AG04450 (cell line): ENCODE data around the gene PNPLA6. TPM values are rescaled to one million over a fixed set of nuclear protein-coding genes. Genes with fewer than 3 reads are reported as not detected.

Experiments used
- CTCF ChIA-PET: fragments of 300-600, 350-600 bp; formaldehyde crosslinking; extraction: SDS; loops from one replicate; lab custom pipeline; 2022; ENCODE audit warnings: antibody characterized with exemption, inconsistent platforms; lab: Charles Lee
- POLR2A ChIA-PET: fragments of 350-600 bp; formaldehyde crosslinking; extraction: SDS; loops from one replicate; lab custom pipeline; 2021; ENCODE audit warnings: antibody characterized with exemption, inconsistent platforms; lab: Yijun Ruan, JAX
- DNase-seq: peaks from one replicate; pipeline ENCODE4 v3.0.0-alpha.2; 2011; ENCODE audit warnings: low read depth, low spot score
- H3K27ac ChIP-seq: one replicate; pipeline ENCODE4 v1.5.1; 2012; ENCODE audit warnings: low read depth, low read length, control low read depth
- H3K27me3 ChIP-seq: one replicate; pipeline ENCODE4 v1.6.0; 2012; ENCODE audit warnings: low read length; ENCODE audit not compliant: control insufficient read depth, insufficient read depth
- H3K4me3 ChIP-seq: 2 replicates; pipeline ENCODE4 v1.5.1; 2011; ENCODE audit warnings: mild to moderate bottlenecking, low read depth, low read length, control low read depth
- H3K9me3 ChIP-seq: 2 replicates; pipeline ENCODE4 v1.5.1; 2012; ENCODE audit warnings: low read length; ENCODE audit not compliant: control insufficient read depth, insufficient read depth
- CTCF ChIP-seq: IDR thresholded peaks from 2 replicates; pipeline ENCODE4 v1.5.1; 2011; ENCODE audit warnings: low read depth, low read length, control low read depth, inconsistent platforms
- polyA plus RNA-seq: library from polyadenylated mRNA; depleted of rRNA; stranded (reverse); fragments of >200 nt; gene quantifications from 2 replicates; pipeline ENCODE4 v1.2.3, GENCODE V29; 2011

Gene PNPLA6
- polyA plus RNA-seq, 1 experiment: 17.0 TPM

GRCh38 chr19:7529246-7529600 is 6.3 kb upstream of the PNPLA6 start:
- TF ChIP-seq CTCF: no peak
- H3K27me3 ChIP-seq: no peaks in the 10 kb centered on the region
- no peak overlapping the region for H3K4me3 ChIP-seq
- POLR2A ChIA-PET: no interaction called here
- CTCF ChIA-PET: no interaction called here
- no peak for DNase-seq
- H3K9me3 ChIP-seq: no peaks in the 10 kb centered on the region; the same call in 1 of the 2 replicates
- no peak overlapping the region for H3K27ac ChIP-seq

DNA sequence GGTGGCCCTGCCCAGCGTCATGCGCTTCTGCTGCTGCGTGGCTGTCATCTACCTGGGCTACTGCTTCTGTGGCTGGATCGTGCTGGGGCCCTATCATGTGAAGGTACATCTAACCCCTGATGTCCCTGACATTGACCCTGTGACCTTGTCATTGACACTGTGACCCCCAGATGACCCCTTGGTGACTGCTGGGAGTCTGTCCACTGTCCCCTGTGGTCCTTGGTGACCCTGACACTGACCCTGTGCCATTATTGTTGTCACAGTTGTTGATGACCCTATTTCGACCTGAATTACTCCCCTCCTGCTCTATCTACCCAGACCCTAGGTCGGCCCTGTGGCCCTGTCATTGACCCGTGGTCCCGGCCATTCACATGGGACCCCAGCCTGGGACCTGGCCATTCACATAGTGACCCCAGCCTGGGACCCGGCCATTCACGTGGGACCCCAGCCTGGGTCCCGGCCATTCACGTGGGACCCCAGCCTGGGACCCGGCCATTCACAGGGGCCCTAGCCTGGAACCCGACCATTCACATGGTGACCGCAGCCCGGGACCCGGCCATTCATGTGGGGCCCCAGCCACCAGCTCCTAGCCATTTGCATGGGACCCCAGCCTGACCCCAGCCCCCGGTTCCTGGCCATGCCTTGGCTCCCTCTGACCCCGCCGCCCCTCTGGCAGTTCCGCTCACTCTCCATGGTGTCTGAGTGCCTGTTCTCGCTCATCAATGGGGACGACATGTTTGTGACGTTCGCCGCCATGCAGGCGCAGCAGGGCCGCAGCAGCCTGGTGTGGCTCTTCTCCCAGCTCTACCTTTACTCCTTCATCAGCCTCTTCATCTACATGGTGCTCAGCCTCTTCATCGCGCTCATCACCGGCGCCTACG is 5.7 kb upstream of the PNPLA6 start:
- H3K27me3 ChIP-seq: no peaks in the 10 kb centered on the region
- H3K4me3 ChIP-seq: no peak overlapping the region
- DNase-seq: no peak
- ChIA-PET POLR2A (no interaction called here), CTCF (no interaction called here)
- no peaks in the 10 kb centered on the region; the same call in 1 of the 2 replicates for H3K9me3 ChIP-seq
- H3K27ac ChIP-seq: no peak overlapping the region
- TF ChIP-seq CTCF: no peak

DNA sequence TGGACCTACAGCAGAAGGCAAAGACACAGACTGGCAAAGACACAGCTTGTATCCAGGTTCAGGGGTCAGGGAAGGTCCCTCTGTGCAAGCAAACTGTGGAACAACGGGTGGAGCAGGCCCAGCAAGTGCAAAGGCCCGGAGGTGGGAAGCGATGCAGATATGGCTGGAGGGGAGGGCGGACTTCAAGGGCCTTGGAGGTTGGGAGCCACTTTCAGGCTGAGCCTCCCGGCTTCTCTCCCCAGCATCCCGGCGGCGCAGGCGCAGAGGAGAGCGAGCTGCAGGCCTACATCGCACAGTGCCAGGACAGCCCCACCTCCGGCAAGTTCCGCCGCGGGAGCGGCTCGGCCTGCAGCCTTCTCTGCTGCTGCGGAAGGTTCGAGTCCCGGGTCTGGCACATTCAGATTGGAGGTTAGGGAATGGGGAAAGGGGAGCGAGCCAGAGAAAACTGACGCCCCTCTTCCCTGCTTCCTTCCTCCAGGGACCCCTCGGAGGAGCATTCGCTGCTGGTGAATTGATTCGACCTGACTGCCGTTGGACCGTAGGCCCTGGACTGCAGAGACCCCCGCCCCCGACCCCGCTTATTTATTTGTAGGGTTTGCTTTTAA is 2.1 kb upstream of the PNPLA6 start:
- peak overlapping the region; percentile 52 for H3K27ac ChIP-seq
- no peak for TF ChIP-seq CTCF
- no peaks in the 10 kb centered on the region for H3K27me3 ChIP-seq
- CTCF ChIA-PET: interaction anchor here (1.3 to 2.4 kb wide), 2 partner anchors 36 to 147 kb away, joined by 3 to 6 read pairs; partner anchors contain the start of gene TRAPPC5
- peak overlapping the region; percentile 99 for H3K4me3 ChIP-seq
- POLR2A ChIA-PET: interaction anchor here (1.1 kb wide), 1 partner anchor 12 kb away, joined by 3 read pairs; no protein-coding TSS in a partner anchor
- H3K9me3 ChIP-seq: no peaks in the 10 kb centered on the region; the same call in 1 of the 2 replicates
- DNase-seq: no peak

DNA sequence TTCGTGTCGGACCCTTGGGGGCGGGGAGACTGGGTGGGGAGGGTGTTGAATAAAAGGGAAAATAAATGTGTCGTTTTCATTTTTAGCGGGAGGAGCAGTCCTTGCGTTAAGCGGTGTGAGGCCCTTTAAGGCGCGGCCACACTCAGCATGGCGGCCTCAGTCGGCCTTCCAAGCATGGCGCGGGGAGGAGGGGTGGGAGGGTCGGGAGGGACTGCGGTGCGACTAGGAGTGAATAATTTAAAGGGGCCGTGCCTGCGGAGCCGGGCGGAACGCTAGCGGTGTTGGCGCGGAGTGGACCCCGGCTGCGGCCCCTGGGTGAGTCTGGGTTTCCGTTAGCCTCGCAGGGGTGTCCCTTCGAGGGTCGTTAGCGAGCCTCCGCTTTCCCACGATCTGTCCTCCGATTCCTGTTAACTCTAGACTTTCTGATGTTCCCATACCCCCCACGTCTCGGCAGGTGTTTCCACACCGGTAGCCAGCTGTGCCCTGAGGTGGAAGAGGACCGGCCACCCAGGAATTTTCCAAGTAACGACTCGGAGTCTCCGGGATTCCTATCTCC is 1.5 kb upstream of the PNPLA6 start:
- peak; percentile 65 for DNase-seq
- Histone ChIP-seq H3K9me3 (no peaks in the 10 kb centered on the region; the same call in 1 of the 2 replicates), H3K27me3 (no peaks in the 10 kb centered on the region), H3K27ac (peak overlapping the region; percentile 83), H3K4me3 (peak overlapping the region; percentile 99)
- CTCF ChIA-PET: interaction anchor here (1.2 kb wide), 1 partner anchor 180 kb away, joined by 9 read pairs; no protein-coding TSS in a partner anchor
- POLR2A ChIA-PET: interaction anchor here (0.5 to 2.4 kb wide), 3 partner anchors 12 to 34 kb away, joined by 3 to 9 read pairs (median 5); partner anchors contain the start of gene MCOLN1
- TF ChIP-seq CTCF: no peak
